ENCODE results near the gene SPPL2B. TPM values are rescaled to one million over a fixed set of nuclear protein-coding genes. Genes with fewer than 3 reads are reported as not detected.

The SPPL2B gene
- total and polyA plus RNA-seq, 4 donors = 9.5 to 34.6 (median 21.4) TPM

DNA sequence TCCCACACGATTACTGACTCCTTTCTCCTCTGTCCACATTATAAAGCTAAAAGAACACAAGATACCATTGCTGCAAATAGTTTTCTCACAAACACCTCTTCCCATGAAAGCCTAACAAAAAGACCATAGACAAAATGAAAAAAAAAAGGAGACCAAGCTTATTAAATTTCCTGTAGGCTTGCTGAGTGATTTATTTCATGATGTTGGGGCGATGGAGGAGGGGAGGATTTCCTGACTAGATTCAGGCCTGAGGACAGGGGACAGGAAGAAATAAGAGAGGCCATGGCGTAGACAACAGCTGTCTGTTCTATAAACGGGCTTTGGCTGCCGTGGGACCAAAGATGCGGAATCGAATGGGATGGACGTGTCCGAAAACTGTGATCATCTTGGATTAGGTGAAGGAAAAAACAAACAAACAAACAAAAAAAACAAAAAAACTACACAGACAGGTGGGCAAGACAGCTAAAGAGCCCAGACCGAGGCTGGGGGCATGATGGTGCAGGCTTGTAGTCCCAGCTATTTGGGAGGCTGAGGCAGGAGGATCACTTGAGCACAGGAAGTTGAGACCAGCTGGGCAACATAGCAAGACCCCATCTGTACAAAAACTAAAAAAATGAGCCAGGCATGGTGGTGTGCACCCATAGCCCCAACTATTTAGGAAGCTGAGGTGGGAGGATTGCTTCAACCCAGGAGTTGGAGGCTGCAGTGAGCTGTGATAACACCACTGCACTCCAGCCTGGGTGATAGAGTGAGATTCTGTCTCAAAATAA is 36.9 kb downstream of the SPPL2B start:
- WGBS = 75% methylated on average over 10 of the region's 10 CpGs
- H3K4me3 ChIP-seq (ENCODE audit: low read depth in 1 of 3, low read length in 3 of 3) = no peak overlapping the region
- no peak overlapping the region for H3K9ac ChIP-seq (ENCODE audit: low read depth in 1 of 2, low read length in 2 of 2)
- H3K27me3 ChIP-seq (ENCODE audit: control insufficient read depth in 4 of 4, insufficient read depth in 4 of 4, low read length in 3 of 4) = peaks cover 0 to 10% (median 0%) of the 10 kb centered on the region in 4 donors
- H3K36me3 ChIP-seq (ENCODE audit: control insufficient read depth in 4 of 4, insufficient read depth in 3 of 4, low read depth in 1 of 4, low read length in 3 of 4) = no peaks in the 10 kb centered on the region
- TF ChIP-seq YY1 (IDR thresholded peaks at IDR 0.05) (no peak), RXRA (IDR thresholded peaks at IDR 0.05) (no peak), RAD21 (IDR thresholded peaks at IDR 0.05) (no peak), TAF1 (conservative IDR thresholded peaks at IDR 0.05) (no peak), HNF4A (conservative IDR thresholded peaks at IDR 0.05) (no peak)
- no peak overlapping the region for H3K27ac ChIP-seq (ENCODE audit: low read depth in 1 of 2, low read length in 2 of 2)
- DNase-seq (ENCODE audit: low spot score) = no peak
- H3K4me1 ChIP-seq (ENCODE audit: control insufficient read depth in 4 of 4, insufficient read depth in 4 of 4, low read length in 3 of 4) = no peaks in the 10 kb centered on the region
- H3K9me3 ChIP-seq (ENCODE audit: control insufficient read depth in 4 of 4, low read length in 3 of 4) = peaks cover 0 to 3% (median under 1%) of the 10 kb centered on the region in 4 donors

DNA sequence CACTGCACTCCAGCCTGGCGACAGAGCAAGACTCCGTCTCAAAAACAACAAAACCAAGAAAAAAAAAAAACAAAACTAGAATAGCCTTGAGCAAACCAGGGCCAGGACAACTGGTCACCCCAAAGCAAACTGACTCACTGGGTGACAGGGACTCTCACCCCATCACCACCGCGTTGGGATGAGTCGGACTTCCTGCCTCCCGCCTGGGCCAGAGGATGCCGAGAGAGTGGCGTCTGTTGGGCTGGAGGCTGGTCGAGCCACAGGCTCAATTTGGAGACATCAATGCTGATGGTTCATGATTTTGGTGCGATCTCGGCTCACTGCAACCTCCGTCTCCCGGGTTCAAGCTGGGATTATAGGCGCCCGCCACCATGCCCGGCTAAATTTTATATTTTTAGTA is 43.2 kb downstream of the SPPL2B start:
- WGBS = 76% methylated on average over 16 of the region's 16 CpGs
- peaks cover 0 to 3% (median under 1%) of the 10 kb centered on the region in 4 donors for H3K9me3 ChIP-seq (ENCODE audit: control insufficient read depth in 4 of 4, low read length in 3 of 4)
- H3K27me3 ChIP-seq (ENCODE audit: control insufficient read depth in 4 of 4, insufficient read depth in 4 of 4, low read length in 3 of 4) = no peaks in the 10 kb centered on the region
- no peak for DNase-seq (ENCODE audit: low spot score)
- no peak overlapping the region for H3K9ac ChIP-seq (ENCODE audit: low read depth in 1 of 2, low read length in 2 of 2)
- no peak for TF ChIP-seq TAF1 (conservative IDR thresholded peaks at IDR 0.05)
- TF ChIP-seq EGR1 (IDR thresholded peaks at IDR 0.05; ENCODE audit: low read depth in 2 of 2) = no peak
- no peak for TF ChIP-seq GABPA (IDR thresholded peaks at IDR 0.05 in 1 of 2, conservative IDR thresholded peaks at IDR 0.05 in 1 of 2)
- TF ChIP-seq HNF4A (conservative IDR thresholded peaks at IDR 0.05) = no peak
- no peak for TF ChIP-seq FOXA2 (IDR thresholded peaks at IDR 0.05)
- TF ChIP-seq REST (IDR thresholded peaks at IDR 0.05) = no peak
- no peak for TF ChIP-seq NR2F2 (IDR thresholded peaks at IDR 0.05)
- no peak for TF ChIP-seq RAD21 (IDR thresholded peaks at IDR 0.05)
- TF ChIP-seq, protein P1, sequence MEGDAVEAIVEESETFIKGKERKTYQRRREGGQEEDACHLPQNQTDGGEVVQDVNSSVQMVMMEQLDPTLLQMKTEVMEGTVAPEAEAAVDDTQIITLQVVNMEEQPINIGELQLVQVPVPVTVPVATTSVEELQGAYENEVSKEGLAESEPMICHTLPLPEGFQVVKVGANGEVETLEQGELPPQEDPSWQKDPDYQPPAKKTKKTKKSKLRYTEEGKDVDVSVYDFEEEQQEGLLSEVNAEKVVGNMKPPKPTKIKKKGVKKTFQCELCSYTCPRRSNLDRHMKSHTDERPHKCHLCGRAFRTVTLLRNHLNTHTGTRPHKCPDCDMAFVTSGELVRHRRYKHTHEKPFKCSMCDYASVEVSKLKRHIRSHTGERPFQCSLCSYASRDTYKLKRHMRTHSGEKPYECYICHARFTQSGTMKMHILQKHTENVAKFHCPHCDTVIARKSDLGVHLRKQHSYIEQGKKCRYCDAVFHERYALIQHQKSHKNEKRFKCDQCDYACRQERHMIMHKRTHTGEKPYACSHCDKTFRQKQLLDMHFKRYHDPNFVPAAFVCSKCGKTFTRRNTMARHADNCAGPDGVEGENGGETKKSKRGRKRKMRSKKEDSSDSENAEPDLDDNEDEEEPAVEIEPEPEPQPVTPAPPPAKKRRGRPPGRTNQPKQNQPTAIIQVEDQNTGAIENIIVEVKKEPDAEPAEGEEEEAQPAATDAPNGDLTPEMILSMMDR (IDR thresholded peaks at IDR 0.05; ENCODE audit: low read depth, low read length, missing input control) = no peak
- TF ChIP-seq RXRA (IDR thresholded peaks at IDR 0.05) = no peak
- TF ChIP-seq YY1 (IDR thresholded peaks at IDR 0.05) = no peak
- TF ChIP-seq, protein P2, sequence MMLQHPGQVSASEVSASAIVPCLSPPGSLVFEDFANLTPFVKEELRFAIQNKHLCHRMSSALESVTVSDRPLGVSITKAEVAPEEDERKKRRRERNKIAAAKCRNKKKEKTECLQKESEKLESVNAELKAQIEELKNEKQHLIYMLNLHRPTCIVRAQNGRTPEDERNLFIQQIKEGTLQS (IDR thresholded peaks at IDR 0.05) = no peak
- TF ChIP-seq MAX (IDR thresholded peaks at IDR 0.05) = no peak
- no peak for TF ChIP-seq SP1 (IDR thresholded peaks at IDR 0.05)
- no peaks in the 10 kb centered on the region for H3K36me3 ChIP-seq (ENCODE audit: control insufficient read depth in 4 of 4, insufficient read depth in 3 of 4, low read depth in 1 of 4, low read length in 3 of 4)
- H3K4me3 ChIP-seq (ENCODE audit: low read depth in 1 of 3, low read length in 3 of 3) = no peak overlapping the region
- no peaks in the 10 kb centered on the region for H3K4me1 ChIP-seq (ENCODE audit: control insufficient read depth in 4 of 4, insufficient read depth in 4 of 4, low read length in 3 of 4)
- no peak overlapping the region for H3K27ac ChIP-seq (ENCODE audit: low read depth in 1 of 2, low read length in 2 of 2)

Measured in liver (tissue), 9 donors.